Retinal pigment epithelial cell (primary cell): Measurements from ENCODE around the gene IL4R.
A peak's percentile ranks its signal among the peaks of the same experiment; 100 is the strongest.

ENCODE experiments used
- DNase-seq: peaks from one replicate; pipeline ENCODE4 v3.0.0-alpha.2; 2010; ENCODE audit warnings: low read depth
- H3K4me3 ChIP-seq: 2 replicates; pipeline ENCODE4 v1.5.1; 2011; ENCODE audit warnings: mild to moderate bottlenecking, low read length, control low read depth, moderate library complexity
- TF ChIP-seq, protein P1 (sequence below): conservative IDR thresholded peaks from 2 replicates; pipeline ENCODE4 v1.5.1; 2011; ENCODE audit warnings: low read depth, low read length, control low read depth, inconsistent platforms

IL4R gene

GRCh38 chr16:27313422-27314160 lies at the start of gene IL4R:
Gene IL4R (plus strand): TSS chr16:27313974. CDS start chr16:27340204, 26,230 bp downstream.
- DNase-seq = no peak
- TF ChIP-seq, protein P1, sequence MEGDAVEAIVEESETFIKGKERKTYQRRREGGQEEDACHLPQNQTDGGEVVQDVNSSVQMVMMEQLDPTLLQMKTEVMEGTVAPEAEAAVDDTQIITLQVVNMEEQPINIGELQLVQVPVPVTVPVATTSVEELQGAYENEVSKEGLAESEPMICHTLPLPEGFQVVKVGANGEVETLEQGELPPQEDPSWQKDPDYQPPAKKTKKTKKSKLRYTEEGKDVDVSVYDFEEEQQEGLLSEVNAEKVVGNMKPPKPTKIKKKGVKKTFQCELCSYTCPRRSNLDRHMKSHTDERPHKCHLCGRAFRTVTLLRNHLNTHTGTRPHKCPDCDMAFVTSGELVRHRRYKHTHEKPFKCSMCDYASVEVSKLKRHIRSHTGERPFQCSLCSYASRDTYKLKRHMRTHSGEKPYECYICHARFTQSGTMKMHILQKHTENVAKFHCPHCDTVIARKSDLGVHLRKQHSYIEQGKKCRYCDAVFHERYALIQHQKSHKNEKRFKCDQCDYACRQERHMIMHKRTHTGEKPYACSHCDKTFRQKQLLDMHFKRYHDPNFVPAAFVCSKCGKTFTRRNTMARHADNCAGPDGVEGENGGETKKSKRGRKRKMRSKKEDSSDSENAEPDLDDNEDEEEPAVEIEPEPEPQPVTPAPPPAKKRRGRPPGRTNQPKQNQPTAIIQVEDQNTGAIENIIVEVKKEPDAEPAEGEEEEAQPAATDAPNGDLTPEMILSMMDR = no peak

DNA sequence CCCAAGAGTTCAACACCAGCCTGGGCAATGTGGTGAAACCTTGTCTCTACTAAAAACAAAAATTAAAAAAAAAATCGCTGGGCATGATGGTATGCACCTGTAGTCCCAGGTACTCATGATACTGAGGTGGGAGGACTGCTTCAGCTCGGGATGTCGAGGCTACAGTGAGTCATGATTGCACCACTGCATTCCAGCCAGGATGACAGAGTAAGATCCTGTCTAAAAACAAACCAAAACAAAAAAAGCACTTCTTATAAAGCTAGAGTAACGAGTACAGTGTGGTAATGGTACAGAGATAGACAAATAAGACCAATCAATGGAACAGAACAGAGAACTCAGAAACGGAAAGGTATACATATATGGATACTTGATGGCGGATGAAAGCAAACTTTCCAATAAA lies 49.6 kb upstream of the IL4R start:
- TF ChIP-seq, protein P1 = no peak
- no peak overlapping the region for H3K4me3 ChIP-seq
- DNase-seq = peak; percentile 15

More at GRCh38 chr16:27313422-27314160, at the start of gene IL4R:
- peak within 1 kb of the TSS; percentile 72 for H3K4me3 ChIP-seq

DNA sequence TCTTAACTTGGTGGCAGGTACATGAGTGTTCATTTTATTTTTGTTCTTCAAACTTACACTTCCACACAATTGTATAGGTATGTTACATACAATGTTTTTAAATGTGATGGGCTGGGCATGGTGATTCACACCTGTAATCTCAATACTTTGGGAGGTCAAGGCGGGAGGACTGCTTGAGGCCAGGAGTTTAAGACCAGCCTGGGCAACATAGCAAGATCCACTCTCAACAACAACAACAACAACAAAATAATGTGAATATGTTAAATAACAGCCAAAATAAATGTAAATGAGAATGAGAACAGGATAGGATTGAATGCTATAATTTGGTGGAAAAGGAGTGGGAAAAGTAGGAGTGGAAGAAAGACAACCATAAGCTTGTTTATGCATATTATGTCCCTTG lies 47.8 kb upstream of the IL4R start:
- DNase-seq = no peak
- TF ChIP-seq, protein P1 = no peak
- no peak overlapping the region for H3K4me3 ChIP-seq

DNA sequence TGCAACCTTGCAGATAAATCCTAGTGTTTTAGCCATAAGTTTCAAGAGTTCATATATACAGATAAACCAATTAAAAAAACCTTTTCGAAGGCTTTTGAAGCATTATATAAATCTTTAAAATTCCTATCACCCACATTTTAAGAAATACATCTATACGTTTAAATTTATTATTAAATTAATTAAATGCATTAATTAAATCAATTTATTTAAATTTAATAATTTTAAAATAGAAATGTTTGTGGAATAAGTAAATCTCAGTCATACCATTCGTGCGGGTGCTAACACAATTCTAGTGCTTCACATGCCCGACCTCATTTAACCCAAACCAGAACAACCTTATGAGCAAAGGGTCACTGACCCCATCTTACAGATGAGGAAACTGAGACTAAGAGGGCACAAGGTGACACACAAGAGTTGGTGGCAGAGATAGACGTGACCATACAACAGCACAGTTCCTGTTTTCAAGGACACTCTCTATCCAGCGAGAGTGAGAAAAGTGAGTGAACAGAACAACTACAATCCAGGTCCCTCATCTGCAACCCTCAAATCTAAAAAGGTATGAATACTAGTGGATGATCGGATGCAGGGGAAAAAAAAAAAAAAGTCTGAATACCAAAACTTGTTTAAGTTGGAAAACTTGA lies 46.6 kb upstream of the IL4R start:
- no peak overlapping the region for H3K4me3 ChIP-seq
- TF ChIP-seq, protein P1 = no peak
- DNase-seq = no peak

DNA sequence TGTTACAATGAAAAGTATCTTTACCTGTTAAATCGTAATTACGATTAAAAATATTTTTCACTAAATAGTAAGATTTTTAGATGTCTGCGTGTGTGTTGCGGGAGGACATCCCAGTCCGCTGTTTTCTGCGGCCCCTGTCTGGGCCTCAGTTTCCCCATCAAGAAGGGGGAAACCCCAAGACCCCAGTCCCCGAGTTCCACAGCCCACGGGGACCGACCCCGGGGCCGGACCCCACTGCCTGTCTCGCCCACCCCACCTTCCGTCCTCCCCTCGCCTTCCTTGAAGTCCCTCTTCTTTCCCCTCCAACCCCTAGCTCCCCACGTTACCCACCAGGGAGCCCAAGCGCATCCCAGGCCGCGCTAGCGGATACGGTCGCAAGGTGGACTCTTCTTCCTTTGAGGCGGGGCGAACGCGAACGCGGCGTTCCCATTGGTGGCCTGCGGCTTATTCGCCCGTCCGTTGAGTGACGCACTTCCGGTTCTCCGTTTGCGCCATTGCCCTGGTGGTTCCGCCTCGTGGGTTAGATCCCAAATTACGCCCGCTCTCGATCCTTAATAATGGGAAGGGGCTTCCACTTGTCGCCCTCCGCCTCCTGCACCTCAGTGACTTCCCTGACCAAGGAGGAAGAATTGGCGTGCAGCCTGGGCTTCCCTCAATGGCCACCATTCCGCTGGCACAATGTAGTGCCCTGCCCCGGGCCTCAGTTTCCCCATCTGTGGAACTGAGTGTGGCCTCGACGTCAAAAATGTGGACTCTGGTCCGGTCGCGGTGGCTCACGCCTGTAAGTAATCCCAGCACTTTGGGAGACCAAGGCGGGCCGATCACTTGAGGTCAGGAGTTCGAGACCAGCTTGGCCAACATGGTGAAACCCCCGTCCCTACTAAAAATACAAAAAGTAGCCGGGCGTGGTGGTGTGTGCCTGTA lies 45.1 kb upstream of the IL4R start, which contains the start of gene NSMCE1:
Gene NSMCE1 (minus strand): TSS at position 397 of the 924 bp plus-strand sequence. CDS start 11,202 bp downstream, outside the sequence.
- peak; percentile 78 for DNase-seq
- TF ChIP-seq, protein P1 = peak; percentile 20
- peak within 1 kb of the TSS; percentile 92 for H3K4me3 ChIP-seq

DNA sequence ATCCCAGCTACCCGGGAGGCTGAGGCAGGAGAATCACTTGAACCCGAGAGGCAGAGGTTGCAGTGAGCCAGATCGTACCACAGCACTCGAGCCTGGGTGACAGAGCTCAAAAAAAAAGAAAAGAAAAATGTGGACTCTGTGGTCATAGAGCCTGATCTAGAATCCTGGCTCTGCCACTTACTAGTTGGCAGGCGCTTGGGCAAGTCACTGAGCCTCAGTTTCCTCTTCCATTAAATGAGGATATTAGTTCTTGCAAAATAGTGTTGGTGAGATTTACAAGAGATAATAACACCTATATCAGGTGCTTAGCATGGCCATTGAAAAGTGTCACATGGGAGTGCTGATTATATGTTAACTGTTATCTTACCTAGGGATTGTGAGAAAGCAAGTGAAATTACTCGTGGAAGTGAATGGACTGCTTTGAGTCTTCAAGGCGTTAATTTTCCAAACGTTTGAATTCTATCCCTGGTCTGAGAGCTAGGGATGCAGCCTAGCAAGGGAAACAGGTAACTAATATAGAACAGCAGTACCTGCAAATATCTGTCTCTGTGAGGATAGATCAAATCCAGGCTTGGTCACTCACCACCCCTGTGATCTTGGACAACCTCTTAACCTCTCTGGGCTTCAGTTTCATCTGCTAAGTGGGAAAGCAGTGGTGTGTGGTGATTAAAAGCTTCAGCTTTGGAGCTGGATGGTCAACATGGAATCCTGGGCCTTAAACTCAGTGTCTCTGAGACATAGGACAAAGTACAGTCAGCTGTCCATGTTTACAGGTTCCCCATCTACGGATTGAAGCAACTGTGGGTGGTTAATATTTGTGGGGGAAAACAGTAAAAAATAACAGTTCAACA lies 44.2 kb upstream of the IL4R start:
- TF ChIP-seq, protein P1 = no peak
- DNase-seq = no peak
- H3K4me3 ChIP-seq = peak overlapping the region; percentile 92
